ENCODE measurements around the gene DHX8.
"Not testable (repeated sequence)": the region's sequence is repeated elsewhere in the genome, so short reads cannot be mapped to it uniquely, and the experiment has no call there.

DNA sequence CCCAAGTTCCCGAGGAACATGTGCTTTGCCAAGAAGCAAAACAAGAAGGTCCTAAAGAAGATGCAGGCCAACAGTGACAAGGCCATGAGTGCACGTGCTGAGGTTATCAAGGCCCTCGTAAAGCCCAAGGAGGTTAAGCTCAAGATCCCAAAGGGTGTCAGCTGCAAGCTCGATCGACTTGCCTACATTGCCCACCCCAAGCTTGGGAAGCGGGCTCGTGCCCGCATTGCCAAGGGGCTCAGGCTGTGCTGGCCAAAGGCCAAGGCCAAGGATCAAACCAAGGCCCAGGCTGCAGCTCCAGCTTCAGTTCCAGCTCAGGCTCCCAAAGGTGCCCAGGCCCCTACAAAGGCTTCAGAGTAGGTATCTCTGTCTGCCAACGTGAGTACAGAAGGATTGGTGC, 7.5 kb upstream of the DHX8 start:
- TF ChIP-seq, protein P1, sequence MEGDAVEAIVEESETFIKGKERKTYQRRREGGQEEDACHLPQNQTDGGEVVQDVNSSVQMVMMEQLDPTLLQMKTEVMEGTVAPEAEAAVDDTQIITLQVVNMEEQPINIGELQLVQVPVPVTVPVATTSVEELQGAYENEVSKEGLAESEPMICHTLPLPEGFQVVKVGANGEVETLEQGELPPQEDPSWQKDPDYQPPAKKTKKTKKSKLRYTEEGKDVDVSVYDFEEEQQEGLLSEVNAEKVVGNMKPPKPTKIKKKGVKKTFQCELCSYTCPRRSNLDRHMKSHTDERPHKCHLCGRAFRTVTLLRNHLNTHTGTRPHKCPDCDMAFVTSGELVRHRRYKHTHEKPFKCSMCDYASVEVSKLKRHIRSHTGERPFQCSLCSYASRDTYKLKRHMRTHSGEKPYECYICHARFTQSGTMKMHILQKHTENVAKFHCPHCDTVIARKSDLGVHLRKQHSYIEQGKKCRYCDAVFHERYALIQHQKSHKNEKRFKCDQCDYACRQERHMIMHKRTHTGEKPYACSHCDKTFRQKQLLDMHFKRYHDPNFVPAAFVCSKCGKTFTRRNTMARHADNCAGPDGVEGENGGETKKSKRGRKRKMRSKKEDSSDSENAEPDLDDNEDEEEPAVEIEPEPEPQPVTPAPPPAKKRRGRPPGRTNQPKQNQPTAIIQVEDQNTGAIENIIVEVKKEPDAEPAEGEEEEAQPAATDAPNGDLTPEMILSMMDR (conservative IDR thresholded peaks at IDR 0.05; ENCODE audit: low read length), result not testable (repeated sequence)
- not testable (repeated sequence) for TF ChIP-seq EZH2phosphoT487 (IDR thresholded peaks at IDR 0.05; ENCODE audit: borderline replicate concordance)

Measured in Loucy (cell line).